Skeletal muscle satellite cell (primary cell): ENCODE data around the gene CAMKMT.

Source experiments
- H3K27me3 ChIP-seq: 2 replicates; pipeline ENCODE4 v1.7.0; 2013; ENCODE audit warnings: low read length; ENCODE audit not compliant: control insufficient read depth, insufficient read depth
- H3K36me3 ChIP-seq: 2 replicates; pipeline ENCODE4 v1.7.0; 2013; ENCODE audit warnings: mild to moderate bottlenecking, control low read depth, low read length; ENCODE audit not compliant: insufficient read depth
- H3K4me1 ChIP-seq: 2 replicates; pipeline ENCODE4 v1.7.0; 2013; ENCODE audit warnings: low read length; ENCODE audit not compliant: control insufficient read depth, insufficient read depth
- H3K4me2 ChIP-seq: 2 replicates; pipeline ENCODE4 v1.7.0; 2013; ENCODE audit warnings: mild to moderate bottlenecking, low read length
- H3K4me3 ChIP-seq: 2 replicates; pipeline ENCODE4 v1.7.0; 2013; ENCODE audit warnings: low read length
- H3K9ac ChIP-seq: 2 replicates; pipeline ENCODE4 v1.7.0; 2013; ENCODE audit warnings: mild to moderate bottlenecking, low read depth, low read length, moderate library complexity
- H3K9me3 ChIP-seq: replicated peaks from 2 replicates; pipeline ENCODE4 v1.7.0; 2013; ENCODE audit warnings: mild to moderate bottlenecking, control low read depth, low read length

Gene CAMKMT

GRCh38 chr2:44635725-44636124, 274.0 kb downstream of the CAMKMT start:
- H3K9me3 ChIP-seq: no peaks in the 10 kb centered on the region
- no peaks in the 10 kb centered on the region for H3K4me1 ChIP-seq
- no peaks in the 10 kb centered on the region for H3K27me3 ChIP-seq
- no peak overlapping the region for H3K4me2 ChIP-seq
- H3K4me3 ChIP-seq: no peak overlapping the region
- H3K36me3 ChIP-seq: no peaks in the 10 kb centered on the region
- no peak overlapping the region for H3K9ac ChIP-seq

DNA sequence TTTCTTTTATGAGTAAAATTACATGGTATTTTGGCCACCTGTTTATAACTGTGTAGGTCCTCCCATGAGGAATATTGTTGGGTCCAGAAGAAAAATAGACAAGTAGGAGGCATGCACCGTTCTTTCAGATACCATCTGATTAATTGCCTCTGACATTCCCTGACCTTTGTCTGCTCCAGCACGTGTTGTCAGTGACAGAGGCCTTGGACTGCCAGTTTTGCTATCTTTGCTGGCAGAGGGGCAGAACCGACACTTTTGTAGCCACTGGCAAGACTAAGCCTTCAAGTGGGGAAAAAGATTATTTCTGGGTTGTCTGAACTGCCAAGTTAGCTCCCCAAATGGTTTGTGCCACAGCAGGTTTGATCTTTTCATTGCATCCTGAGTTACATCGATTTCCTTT, 276.9 kb downstream of the CAMKMT start:
- H3K4me1 ChIP-seq: no peaks in the 10 kb centered on the region
- H3K9me3 ChIP-seq: no peaks in the 10 kb centered on the region
- H3K4me2 ChIP-seq: no peak overlapping the region
- H3K36me3 ChIP-seq: no peaks in the 10 kb centered on the region
- no peaks in the 10 kb centered on the region for H3K27me3 ChIP-seq
- no peak overlapping the region for H3K9ac ChIP-seq
- H3K4me3 ChIP-seq: no peak overlapping the region

DNA sequence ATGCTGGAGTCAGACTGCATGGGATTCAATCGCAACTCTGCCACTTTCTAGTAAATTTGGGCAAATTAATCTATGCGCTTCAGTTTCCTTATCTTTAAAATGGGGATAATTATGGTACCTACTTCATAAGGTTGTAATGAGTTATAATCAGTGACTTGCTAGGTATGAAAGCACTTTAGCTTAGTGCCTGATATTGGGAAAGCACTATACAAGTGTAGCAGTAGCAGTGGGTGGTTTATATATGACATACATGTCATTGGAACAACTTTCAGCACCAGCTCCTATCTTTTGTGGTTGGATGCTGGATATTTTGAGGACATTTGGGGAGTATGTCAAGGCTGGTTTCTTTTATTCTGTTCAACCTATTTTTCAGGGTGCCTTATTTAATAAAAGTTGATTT, 277.7 kb downstream of the CAMKMT start:
- no peak overlapping the region for H3K4me2 ChIP-seq
- H3K4me3 ChIP-seq: no peak overlapping the region
- no peaks in the 10 kb centered on the region for H3K36me3 ChIP-seq
- no peaks in the 10 kb centered on the region for H3K27me3 ChIP-seq
- no peak overlapping the region for H3K9ac ChIP-seq
- no peaks in the 10 kb centered on the region for H3K9me3 ChIP-seq
- H3K4me1 ChIP-seq: no peaks in the 10 kb centered on the region

DNA sequence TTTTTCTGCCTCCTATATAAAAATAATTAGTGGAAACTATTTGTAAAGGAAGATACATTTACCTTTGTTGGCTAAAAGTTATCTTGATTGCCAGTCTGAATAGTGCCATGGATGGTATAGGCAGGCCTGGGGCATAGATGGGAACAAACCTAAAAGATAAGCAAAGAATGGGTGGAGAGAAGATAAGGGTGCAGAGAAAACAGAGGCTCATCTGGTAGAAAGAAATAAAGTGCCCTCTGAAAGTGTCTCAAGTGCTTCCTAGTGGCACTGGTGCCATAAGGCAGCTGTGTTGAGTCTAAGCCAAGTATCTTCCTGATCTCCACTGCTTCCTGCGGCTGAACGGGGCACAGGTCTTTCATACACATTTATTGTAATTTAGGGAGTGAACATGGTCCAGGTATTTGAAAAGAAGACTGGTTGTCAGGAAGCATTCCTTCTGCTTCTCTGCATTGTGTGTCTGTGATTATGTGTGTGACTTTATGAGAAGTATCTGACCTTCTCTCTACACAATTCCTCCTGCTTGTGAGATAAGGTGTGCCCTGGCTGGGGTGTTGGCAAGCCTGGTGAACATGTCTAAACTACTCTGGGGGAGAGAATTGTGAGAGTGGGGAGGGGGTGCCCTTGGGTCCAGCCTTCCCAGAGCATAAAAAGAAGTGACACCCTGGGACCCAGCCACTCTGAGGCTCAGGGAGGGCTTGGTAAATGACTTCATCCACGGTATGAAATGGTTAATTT, 280.5 kb downstream of the CAMKMT start:
- H3K27me3 ChIP-seq: no peaks in the 10 kb centered on the region
- no peaks in the 10 kb centered on the region for H3K9me3 ChIP-seq
- H3K4me3 ChIP-seq: no peak overlapping the region
- no peaks in the 10 kb centered on the region for H3K36me3 ChIP-seq
- H3K4me2 ChIP-seq: no peak overlapping the region
- H3K4me1 ChIP-seq: peaks cover 3% of the 10 kb centered on the region
- H3K9ac ChIP-seq: no peak overlapping the region

DNA sequence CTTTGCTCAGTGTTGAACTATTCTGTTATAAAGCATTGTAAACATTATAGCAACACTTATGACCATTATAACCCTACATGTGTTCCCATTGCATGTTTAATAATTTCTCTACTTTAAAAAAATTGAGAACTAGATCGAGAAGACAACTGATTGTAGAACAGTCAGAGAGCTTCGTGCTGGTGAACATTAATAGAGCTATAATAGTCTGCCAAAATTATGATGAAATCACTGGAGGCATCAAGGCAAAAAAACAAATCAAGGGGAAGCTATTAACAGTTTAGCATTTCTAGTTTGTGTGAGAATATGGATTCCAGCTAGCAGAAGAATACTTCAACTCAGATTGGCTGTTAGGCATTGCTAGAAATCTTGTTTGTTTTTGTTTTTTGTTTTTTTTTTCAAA, 284.2 kb downstream of the CAMKMT start:
- no peak overlapping the region for H3K4me2 ChIP-seq
- H3K9ac ChIP-seq: no peak overlapping the region
- no peaks in the 10 kb centered on the region for H3K9me3 ChIP-seq
- H3K27me3 ChIP-seq: no peaks in the 10 kb centered on the region
- H3K4me3 ChIP-seq: no peak overlapping the region
- peaks cover 3% of the 10 kb centered on the region for H3K4me1 ChIP-seq
- no peaks in the 10 kb centered on the region for H3K36me3 ChIP-seq

DNA sequence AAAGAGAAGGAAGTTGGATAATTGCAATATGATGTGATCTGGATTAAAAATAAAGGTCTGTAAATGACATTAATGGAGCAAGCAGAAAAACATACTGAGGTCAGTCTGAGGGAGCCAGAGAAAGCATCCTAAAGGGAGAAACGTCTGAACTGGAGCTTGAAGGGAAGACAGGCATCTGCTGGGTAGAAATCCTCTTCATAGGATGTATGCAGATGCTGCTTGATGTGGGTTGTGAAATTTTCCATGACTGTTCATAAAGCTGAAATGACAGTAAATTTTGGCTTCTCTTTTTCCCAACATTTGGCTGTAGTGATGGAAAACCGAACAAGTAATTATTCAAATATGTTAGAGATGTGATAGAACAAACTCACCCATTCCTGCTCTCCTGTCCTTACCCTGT, 287.6 kb downstream of the CAMKMT start:
- Histone ChIP-seq H3K9me3 (no peaks in the 10 kb centered on the region), H3K9ac (no peak overlapping the region), H3K4me3 (no peak overlapping the region), H3K27me3 (no peaks in the 10 kb centered on the region), H3K4me2 (no peak overlapping the region), H3K4me1 (peaks cover 3% of the 10 kb centered on the region), H3K36me3 (no peaks in the 10 kb centered on the region)

DNA sequence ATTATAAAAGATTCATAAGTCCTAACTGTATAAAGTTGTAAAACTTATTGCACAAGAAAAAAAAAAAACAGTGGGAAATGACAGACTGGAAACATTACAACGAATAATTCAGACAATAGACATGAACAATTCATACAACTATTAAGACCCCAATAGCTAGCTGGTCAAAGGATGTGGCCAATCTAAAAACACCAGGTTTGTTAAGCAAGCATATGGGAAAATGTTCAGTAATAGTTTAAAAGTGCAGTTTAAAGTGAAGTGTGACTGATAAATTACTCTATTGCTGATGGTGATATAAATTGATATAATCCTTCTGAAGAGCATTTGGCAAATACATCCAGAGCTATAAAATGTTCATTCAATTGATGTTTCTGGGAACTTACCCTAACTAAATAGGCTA, 289.0 kb downstream of the CAMKMT start:
- Histone ChIP-seq H3K9ac (no peak overlapping the region), H3K36me3 (no peaks in the 10 kb centered on the region), H3K27me3 (no peaks in the 10 kb centered on the region), H3K9me3 (no peaks in the 10 kb centered on the region), H3K4me3 (no peak overlapping the region), H3K4me1 (peaks cover 3% of the 10 kb centered on the region), H3K4me2 (no peak overlapping the region)

DNA sequence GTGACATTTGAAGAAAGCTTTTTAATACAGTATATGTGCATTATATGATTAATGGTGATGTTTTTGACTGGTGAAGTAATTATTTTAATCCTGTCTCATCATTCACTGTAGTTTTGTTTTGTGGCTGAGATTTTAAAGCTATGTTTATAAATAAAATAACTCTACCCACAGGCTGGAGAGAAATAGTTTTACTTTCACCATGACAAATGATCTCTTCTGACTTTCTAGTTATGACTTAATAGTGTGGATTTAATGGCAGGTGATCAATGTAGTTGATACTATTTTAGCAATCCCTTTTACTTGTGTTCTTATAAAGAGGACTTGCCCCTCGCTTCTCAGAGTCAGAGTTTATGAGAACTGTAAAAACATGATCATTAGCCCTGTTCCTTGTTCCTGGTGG, 290.2 kb downstream of the CAMKMT start:
- no peaks in the 10 kb centered on the region for H3K27me3 ChIP-seq

DNA sequence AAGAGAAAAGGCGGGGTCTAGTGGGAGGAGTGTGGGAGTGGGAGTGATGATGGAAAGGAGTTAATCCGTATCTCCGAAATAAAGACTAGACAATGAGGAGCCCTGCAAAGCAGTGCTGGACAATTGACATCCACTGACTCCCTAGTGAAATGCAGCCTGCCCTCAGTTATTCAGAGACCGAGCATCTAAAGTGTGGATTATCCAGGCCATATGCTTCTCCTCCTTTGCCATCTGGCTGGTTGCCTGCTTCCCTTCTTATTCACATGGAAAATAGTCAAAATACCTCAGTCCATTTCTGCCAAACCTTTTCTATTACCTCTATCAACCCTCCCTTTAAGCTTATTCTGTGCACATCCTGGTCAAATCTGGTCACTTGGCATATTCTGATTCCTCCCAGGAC, 291.0 kb downstream of the CAMKMT start:
- H3K4me2 ChIP-seq: no peak overlapping the region
- H3K4me3 ChIP-seq: no peak overlapping the region
- no peaks in the 10 kb centered on the region for H3K36me3 ChIP-seq
- H3K9me3 ChIP-seq: no peaks in the 10 kb centered on the region
- H3K27me3 ChIP-seq: no peaks in the 10 kb centered on the region
- no peak overlapping the region for H3K9ac ChIP-seq
- H3K4me1 ChIP-seq: no peaks in the 10 kb centered on the region

More for the DNA sequence above, 290.2 kb downstream of the CAMKMT start:
- no peaks in the 10 kb centered on the region for H3K36me3 ChIP-seq
- no peak overlapping the region for H3K9ac ChIP-seq
- no peak overlapping the region for H3K4me2 ChIP-seq
- H3K9me3 ChIP-seq: no peaks in the 10 kb centered on the region
- H3K4me1 ChIP-seq: peaks cover 3% of the 10 kb centered on the region
- no peak overlapping the region for H3K4me3 ChIP-seq

DNA sequence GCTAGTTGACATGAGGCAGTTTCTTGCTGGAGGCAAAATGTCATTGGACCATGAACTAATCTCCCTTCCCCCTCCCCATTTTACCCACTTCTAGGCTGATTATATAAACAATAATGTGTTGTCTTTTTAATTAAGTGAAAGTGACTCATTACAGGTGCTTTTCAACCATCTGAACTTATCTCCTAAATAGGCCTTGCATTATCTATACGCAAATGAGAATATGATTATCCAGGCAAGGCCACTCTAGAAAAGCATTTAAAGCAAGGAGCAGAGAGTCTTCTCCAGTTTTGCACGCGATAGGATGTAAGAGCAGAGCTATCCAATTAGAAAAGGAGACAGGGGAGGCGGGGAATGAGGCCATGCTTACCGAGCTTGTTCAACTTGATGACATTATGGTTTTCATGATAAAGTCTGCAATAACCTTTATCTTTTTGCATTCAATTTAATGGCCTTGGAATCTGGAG, 293.7 kb downstream of the CAMKMT start:
- Histone ChIP-seq H3K4me3 (no peak overlapping the region), H3K9ac (no peak overlapping the region)

GRCh38 chr2:44656460-44656859, 294.7 kb downstream of the CAMKMT start:
- H3K27me3 ChIP-seq: no peaks in the 10 kb centered on the region
- no peaks in the 10 kb centered on the region for H3K4me1 ChIP-seq
- H3K4me3 ChIP-seq: no peak overlapping the region
- H3K9me3 ChIP-seq: no peaks in the 10 kb centered on the region
- H3K36me3 ChIP-seq: no peaks in the 10 kb centered on the region
- no peak overlapping the region for H3K9ac ChIP-seq
- no peak overlapping the region for H3K4me2 ChIP-seq

More for the DNA sequence above, 293.7 kb downstream of the CAMKMT start:
- no peaks in the 10 kb centered on the region for H3K9me3 ChIP-seq
- no peaks in the 10 kb centered on the region for H3K4me1 ChIP-seq
- no peaks in the 10 kb centered on the region for H3K27me3 ChIP-seq
- no peaks in the 10 kb centered on the region for H3K36me3 ChIP-seq
- H3K4me2 ChIP-seq: no peak overlapping the region

DNA sequence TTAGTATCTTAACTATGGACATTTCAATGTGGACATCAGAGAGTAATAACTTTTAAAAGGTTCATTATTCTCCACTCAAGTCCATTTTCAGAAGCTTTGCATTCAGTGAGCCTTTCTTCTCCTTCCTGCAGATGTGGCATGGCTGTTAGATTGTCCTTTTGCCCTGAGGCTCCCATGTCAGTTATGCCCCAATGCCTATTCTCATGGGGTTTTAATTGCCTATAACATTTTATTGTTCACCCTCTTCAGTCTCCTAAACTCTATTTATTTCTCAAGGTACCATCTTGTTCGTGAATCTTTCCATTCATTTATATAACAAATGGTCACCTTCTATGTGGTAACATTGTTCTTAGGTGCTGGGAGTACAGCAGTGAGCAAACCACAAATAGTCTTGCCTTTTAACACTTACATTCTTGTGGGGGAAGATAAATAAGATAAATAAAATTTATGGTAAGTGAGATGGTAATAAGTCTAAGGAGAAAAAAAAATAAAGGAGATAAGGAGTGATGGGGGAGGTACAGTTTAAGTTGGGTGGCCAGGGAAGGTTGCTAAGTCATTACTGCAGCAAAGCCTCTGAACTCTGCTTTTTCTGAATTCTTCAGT, 301.8 kb downstream of the CAMKMT start:
- Histone ChIP-seq H3K4me2 (no peak overlapping the region), H3K9me3 (no peaks in the 10 kb centered on the region), H3K9ac (no peak overlapping the region), H3K4me3 (no peak overlapping the region), H3K27me3 (no peaks in the 10 kb centered on the region), H3K36me3 (no peaks in the 10 kb centered on the region), H3K4me1 (no peaks in the 10 kb centered on the region)
